Measurements from ENCODE around the gene SCCPDH.

DNA sequence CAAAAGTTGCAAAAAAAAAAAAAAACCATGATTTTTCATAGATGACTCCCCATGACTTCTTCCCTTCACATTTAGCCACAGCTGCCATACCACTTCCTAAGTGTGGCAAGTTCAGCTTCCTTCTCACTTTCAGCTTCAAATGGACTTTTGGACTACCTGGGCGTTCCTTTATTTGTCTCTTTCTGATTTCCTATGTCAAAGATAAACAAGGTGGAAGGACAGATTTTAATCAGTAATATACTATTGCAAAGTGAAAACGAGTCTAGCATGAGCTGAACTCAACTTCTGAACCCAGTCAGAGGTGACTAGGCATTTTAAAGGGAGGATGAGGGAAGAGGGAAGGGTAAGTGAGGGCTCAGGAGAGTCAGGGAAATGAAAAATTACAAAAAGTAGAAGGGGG, 14.4 kb upstream of the SCCPDH start:
- no peak for TF ChIP-seq CTCF (IDR thresholded peaks at IDR 0.05; ENCODE audit: low read depth, low read length)
- no peak for TF ChIP-seq EZH2phosphoT487 (IDR thresholded peaks at IDR 0.05; ENCODE audit: low read depth)
